Measurements from ENCODE around the gene HSD17B12. TPM values are rescaled to one million over a fixed set of nuclear protein-coding genes. Genes with fewer than 3 reads are reported as not detected.

Gene HSD17B12
- total and polyA plus RNA-seq, 2 donors (not counting 3 experiments of a cell fraction or from before 2014, with no cell fraction given): 41.5 to 96.5 TPM

DNA sequence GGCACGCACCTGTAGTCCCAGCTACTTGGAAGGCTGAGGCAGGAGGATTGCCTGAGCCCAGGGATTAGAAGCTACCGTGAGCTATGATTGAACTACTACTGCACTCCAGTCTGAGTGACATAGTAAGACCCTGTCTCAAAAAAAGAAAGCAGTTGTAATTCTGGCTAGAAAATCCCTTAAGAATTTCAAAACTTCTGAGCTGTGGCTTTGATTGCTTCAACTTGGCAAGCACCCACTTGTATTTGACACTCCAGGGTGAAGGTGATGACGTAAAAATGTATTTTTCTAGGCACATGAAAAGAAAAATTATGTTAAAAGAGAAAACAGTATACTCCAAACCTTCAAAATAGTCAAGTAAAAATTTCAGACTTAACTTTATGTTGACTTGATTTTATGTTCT is 176.5 kb downstream of the HSD17B12 start:
- no TSS peak for BruUV-seq (replicated peaks)
- H2AFZ ChIP-seq (ENCODE audit: low read depth, low read length): no peak overlapping the region
- H3K4me1 ChIP-seq (ENCODE audit: control insufficient read depth, extremely low read depth, insufficient read depth, low read length): no peaks in the 10 kb centered on the region

More for the DNA sequence above, 176.5 kb downstream of the HSD17B12 start:
- Histone ChIP-seq H3K4me2 (ENCODE audit: insufficient read depth, low read length) (no peak overlapping the region), H3K4me3 (replicated peaks in 1 of 3; ENCODE audit: insufficient read depth in 1 of 3, low read depth in 1 of 3, low read length in 3 of 3) (no peak overlapping the region), H3K27me3 (ENCODE audit: control insufficient read depth in 2 of 2, insufficient read depth in 2 of 2, low read length in 2 of 2) (no peaks in the 10 kb centered on the region), H4K20me1 (replicated peaks; ENCODE audit: control insufficient read depth, extremely low read depth, insufficient read depth, low read length) (no peaks in the 10 kb centered on the region), H3K36me3 (ENCODE audit: control insufficient read depth in 2 of 2, extremely low read depth in 1 of 2, insufficient read depth in 2 of 2, low read length in 2 of 2) (no peaks in the 10 kb centered on the region), H3K9ac (replicated peaks; ENCODE audit: extremely low read depth, insufficient read depth, low read length) (no peak overlapping the region), H3K9me1 (replicated peaks; ENCODE audit: control insufficient read depth, extremely low read depth, insufficient read depth, low read length) (no peaks in the 10 kb centered on the region), H3K9me3 (replicated peaks; ENCODE audit: control insufficient read depth, insufficient read depth, low read length) (no peaks in the 10 kb centered on the region), H3K27ac (ENCODE audit: insufficient read depth, low read depth, low read length) (no peak overlapping the region), H3K79me2 (ENCODE audit: control insufficient read depth, insufficient read depth, low read length) (no peaks in the 10 kb centered on the region)
- POLR2A ChIA-PET: no interaction called here
- CTCF ChIA-PET: no interaction called here
- FAIRE-seq: no peak
- dilution Hi-C loops (cut with MboI; ENCODE audit: extremely low pct_ligation_motif_present, low sequenced_read_pairs): no loop called here
- intact Hi-C loops (cut with micrococcal nuclease): loop anchor here (10.0 kb wide), 1 partner anchor 172 kb away; the partner anchor contains the start of gene HSD17B12
- DNase-seq (ENCODE audit: low read depth, low spot score): no peak
- TF ChIP-seq EZH2 (IDR thresholded peaks at IDR 0.05; ENCODE audit: borderline replicate concordance, low read depth, low read length, severe bottlenecking) (no peak), FOS (IDR thresholded peaks at IDR 0.05; ENCODE audit: borderline replicate concordance, insufficient read depth, low read length) (no peak), MYC (IDR thresholded peaks at IDR 0.05; ENCODE audit: low read depth, low read length) (no peak), POLR2A (IDR thresholded peaks at IDR 0.05; ENCODE audit: low read depth, low read length) (no peak), JUN (IDR thresholded peaks at IDR 0.05; ENCODE audit: borderline replicate concordance, insufficient read depth, insufficient read length, low read depth) (no peak), GATA2 (IDR thresholded peaks at IDR 0.05; ENCODE audit: insufficient read depth, insufficient read length, low read depth, low read length) (no peak)
- TF ChIP-seq, protein P1, sequence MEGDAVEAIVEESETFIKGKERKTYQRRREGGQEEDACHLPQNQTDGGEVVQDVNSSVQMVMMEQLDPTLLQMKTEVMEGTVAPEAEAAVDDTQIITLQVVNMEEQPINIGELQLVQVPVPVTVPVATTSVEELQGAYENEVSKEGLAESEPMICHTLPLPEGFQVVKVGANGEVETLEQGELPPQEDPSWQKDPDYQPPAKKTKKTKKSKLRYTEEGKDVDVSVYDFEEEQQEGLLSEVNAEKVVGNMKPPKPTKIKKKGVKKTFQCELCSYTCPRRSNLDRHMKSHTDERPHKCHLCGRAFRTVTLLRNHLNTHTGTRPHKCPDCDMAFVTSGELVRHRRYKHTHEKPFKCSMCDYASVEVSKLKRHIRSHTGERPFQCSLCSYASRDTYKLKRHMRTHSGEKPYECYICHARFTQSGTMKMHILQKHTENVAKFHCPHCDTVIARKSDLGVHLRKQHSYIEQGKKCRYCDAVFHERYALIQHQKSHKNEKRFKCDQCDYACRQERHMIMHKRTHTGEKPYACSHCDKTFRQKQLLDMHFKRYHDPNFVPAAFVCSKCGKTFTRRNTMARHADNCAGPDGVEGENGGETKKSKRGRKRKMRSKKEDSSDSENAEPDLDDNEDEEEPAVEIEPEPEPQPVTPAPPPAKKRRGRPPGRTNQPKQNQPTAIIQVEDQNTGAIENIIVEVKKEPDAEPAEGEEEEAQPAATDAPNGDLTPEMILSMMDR (IDR thresholded peaks at IDR 0.05; ENCODE audit: extremely low read depth in 1 of 2, insufficient read depth in 1 of 2, low read depth in 1 of 2, low read length in 2 of 2): no peak
- TF ChIP-seq, protein P2, sequence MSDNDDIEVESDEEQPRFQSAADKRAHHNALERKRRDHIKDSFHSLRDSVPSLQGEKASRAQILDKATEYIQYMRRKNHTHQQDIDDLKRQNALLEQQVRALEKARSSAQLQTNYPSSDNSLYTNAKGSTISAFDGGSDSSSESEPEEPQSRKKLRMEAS (IDR thresholded peaks at IDR 0.05; ENCODE audit: insufficient read depth, insufficient read length): no peak

Data from endothelial cell of umbilical vein (primary cell).